NCI-H774 (cell line): Measurements from ENCODE around the gene CCDC78.
"Not testable (repeated sequence)": the region's sequence is repeated elsewhere in the genome, so short reads cannot be mapped to it uniquely, and the experiment has no call there.

Experiments
- DNase-seq: peaks from one replicate; lab custom pipeline; 2025; lab: John Stamatoyannopoulos, UW

The CCDC78 gene

GRCh38 chr16:693364-693763 lies 32.9 kb downstream of the CCDC78 start:
- no peak for DNase-seq

GRCh38 chr16:692356-693108 lies 33.7 kb downstream of the CCDC78 start:
- DNase-seq: no peak

GRCh38 chr16:691242-691641 lies 35.0 kb downstream of the CCDC78 start:
- not testable (repeated sequence) for DNase-seq

- DNase-seq: no peak
Observed at GRCh38 chr16:689175-689897, 36.9 kb downstream of the CCDC78 start.

GRCh38 chr16:687499-687898 lies 38.7 kb downstream of the CCDC78 start:
- no peak for DNase-seq

- no peak for DNase-seq
Observed at GRCh38 chr16:686459-687260, 39.6 kb downstream of the CCDC78 start.

GRCh38 chr16:685967-686366 lies 40.3 kb downstream of the CCDC78 start:
- no peak for DNase-seq

- DNase-seq: no peak
Observed at GRCh38 chr16:684961-685696, 41.1 kb downstream of the CCDC78 start.

GRCh38 chr16:684071-684794 lies 42.0 kb downstream of the CCDC78 start, which contains the start of gene JMJD8:
JMJD8 (minus strand) TSS chr16:684334; CDS start chr16:684319, 15 bp downstream.
- DNase-seq: peak; percentile 90

GRCh38 chr16:683396-684070 lies 42.7 kb downstream of the CCDC78 start:
- no peak for DNase-seq

- DNase-seq: no peak
Observed at GRCh38 chr16:682493-683395, 43.5 kb downstream of the CCDC78 start.

- DNase-seq: no peak
Observed at GRCh38 chr16:681746-682427, 44.4 kb downstream of the CCDC78 start.

GRCh38 chr16:680967-681745 lies 45.1 kb downstream of the CCDC78 start:
- no peak for DNase-seq

- DNase-seq: no peak
Observed at GRCh38 chr16:680625-680945, 45.7 kb downstream of the CCDC78 start.

GRCh38 chr16:679814-680624 lies 46.2 kb downstream of the CCDC78 start, which contains the start of gene STUB1:
STUB1 (plus strand) TSS chr16:680410; CDS start chr16:680526, 116 bp downstream.
- peak; percentile 69 for DNase-seq

- peak; percentile 58 for DNase-seq
Observed at GRCh38 chr16:678858-679813, 47.1 kb downstream of the CCDC78 start.
